ENCODE measurements around the gene S100P.
"Not testable (repeated sequence)": the region's sequence is repeated elsewhere in the genome, so short reads cannot be mapped to it uniquely, and the experiment has no call there.

Gene S100P

GRCh38 chr4:6693231-6694176 lies at the start of gene S100P:
Gene S100P, plus strand, starts transcription at chr4:6693878. Its CDS starts 55 bp downstream, at chr4:6693933.
- DNase-seq: no peak

- DNase-seq: no peak
Measured at GRCh38 chr4:6644792-6645530, 48.7 kb upstream of the S100P start.

- no peak for DNase-seq
Measured at GRCh38 chr4:6647169-6647568, 46.5 kb upstream of the S100P start.

DNA sequence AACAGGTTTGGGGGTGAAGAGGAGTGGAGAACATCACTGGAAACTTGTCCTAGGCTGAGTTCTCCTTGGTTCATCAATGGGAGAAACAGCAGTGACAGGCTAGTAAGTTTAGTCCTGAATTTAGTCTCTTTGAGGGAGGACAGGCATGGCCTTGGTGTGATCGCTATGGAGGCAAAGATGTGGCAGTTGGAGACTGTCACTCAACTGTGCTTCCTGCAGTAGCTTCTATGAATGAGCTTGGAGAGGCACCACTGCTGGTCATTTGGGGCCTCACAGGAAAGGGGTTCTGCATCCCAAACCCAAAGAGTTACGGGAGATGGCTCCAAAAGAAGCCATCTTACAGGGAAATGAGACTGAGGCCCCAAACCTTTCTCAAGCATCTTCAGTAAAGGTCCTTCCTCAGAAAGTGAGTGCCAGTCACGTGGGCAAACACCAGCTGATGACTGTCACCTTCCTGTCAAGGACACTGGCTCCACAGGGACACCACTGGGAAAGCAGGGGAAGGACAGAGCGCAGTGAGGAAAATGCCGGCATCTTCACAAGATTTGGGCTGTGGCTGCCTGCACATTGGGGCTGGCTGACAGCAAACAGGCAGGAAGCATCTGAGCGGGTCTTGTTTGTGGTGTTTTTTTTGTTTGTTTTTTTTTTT lies 46.0 kb upstream of the S100P start:
- DNase-seq: no peak

GRCh38 chr4:6649216-6649615 lies 44.5 kb upstream of the S100P start:
- DNase-seq: no peak

DNA sequence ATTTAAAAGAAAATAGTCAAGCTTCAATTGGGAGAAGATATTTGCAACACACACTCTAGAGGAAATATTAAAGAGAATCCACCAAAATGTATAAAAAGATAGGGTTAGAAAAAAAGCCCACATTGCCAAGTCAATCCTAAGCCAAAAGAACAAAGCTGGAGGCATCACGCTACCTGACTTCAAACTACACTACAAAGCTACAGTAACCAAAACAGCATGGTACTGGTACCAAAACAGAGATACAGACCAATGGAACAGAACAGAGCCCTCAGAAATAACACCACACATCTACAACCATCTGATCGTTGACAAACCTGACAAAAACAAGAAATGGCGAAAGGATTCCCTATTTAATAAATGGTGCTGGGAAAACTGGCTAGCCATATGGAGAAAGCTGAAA lies 39.5 kb upstream of the S100P start:
- not testable (repeated sequence) for DNase-seq

- not testable (repeated sequence) for DNase-seq
Measured at GRCh38 chr4:6655291-6655690, 38.4 kb upstream of the S100P start.

GRCh38 chr4:6655924-6656323 lies 37.8 kb upstream of the S100P start:
- DNase-seq: no peak

DNA sequence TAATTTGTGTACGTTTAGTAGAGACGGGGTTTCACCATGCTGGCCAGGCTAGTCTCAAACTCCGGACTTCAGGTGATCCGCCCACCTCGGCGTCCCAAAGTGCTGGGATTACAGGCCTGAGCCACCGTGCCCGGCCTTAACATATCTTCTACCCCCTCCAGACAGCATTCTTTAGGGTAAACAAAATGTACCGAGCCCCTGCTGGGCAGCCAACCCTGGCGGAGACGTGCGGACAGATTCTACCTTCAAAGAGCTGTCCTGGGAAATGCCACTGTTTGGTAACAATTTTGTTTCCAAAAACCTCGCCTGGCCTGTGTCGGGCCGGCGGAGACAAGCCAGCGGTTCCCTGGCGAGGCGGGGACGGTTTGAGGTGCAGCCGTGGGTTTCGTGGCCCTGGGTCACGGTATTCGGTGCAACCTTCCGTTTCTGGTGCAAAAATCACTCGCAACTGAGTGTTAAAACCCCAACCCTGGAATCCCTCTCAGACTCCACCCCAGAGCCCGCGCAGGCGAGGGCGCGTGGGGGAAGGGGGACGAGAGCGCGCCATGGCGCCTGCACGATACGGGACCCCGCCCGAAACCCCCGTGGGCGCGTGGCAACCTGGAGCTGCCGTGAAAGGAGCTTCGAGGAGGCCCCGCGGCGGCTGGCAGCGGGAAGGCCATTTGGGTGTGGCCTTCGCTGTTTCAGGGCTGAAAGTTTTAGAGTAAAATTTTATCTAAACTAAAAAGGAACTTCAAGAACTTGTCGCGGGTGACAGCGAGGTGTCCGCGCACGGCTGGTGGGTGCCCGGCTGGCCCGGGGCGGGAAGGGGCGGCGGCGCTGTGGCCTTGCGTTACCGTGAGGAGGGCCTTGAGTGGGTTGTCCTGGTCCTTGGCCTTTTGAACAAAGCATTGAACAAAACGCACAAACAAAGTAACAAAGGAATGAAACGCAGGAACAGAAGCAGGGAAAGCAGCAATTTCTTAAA lies 36.2 kb upstream of the S100P start:
- no peak for DNase-seq

GRCh38 chr4:6658209-6658595 lies 35.5 kb upstream of the S100P start:
- DNase-seq: no peak

DNA sequence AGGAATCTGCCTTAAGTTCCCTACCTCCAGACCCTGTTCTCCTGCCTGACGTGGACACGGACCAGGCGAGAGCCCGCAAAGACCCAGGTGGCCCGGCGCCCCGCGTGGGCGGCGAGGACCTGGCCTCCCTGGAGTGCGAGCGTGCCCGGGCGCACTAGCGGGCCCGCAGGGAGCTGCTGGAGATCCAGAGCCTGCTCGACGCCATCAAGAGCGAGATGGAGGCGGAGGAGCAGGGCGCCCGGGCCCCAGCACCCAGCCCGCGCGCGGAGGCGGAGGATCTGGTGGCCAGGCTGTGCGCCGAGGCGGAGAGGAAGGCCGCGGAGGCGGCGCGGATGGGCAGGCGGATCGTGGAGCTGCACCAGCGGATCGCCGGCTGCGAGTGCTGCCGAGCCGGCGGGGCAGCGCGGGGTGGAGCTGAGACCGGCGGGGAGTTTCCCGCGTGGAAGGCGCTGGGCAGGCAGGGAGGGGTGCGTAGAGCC lies 35.0 kb upstream of the S100P start:
- peak; percentile 44 for DNase-seq

GRCh38 chr4:6659897-6660296 lies 33.8 kb upstream of the S100P start:
- no peak for DNase-seq

DNA sequence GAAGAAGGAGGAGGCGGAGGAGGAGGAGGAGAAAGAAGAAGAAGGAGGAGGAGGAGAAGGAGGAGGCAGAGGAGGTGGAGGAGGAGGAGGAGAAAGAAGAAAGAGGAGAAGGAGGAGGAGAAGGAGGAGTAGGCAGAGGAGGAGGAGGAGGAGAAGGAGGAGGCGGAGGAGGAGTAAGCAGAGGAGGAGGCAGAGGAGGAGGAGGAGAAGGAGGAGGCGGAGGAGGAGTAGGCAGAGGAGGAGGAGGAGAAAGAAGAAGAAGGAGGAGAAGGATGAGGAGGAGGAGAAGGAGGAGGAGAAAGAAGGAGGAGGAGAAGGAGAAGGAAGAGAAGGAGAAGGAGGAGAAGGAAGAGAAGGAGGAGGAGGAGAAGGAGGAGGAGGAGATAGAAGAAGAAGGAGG lies 33.2 kb upstream of the S100P start:
- DNase-seq: no peak

GRCh38 chr4:6662591-6662990 lies 31.1 kb upstream of the S100P start:
- DNase-seq: no peak

DNA sequence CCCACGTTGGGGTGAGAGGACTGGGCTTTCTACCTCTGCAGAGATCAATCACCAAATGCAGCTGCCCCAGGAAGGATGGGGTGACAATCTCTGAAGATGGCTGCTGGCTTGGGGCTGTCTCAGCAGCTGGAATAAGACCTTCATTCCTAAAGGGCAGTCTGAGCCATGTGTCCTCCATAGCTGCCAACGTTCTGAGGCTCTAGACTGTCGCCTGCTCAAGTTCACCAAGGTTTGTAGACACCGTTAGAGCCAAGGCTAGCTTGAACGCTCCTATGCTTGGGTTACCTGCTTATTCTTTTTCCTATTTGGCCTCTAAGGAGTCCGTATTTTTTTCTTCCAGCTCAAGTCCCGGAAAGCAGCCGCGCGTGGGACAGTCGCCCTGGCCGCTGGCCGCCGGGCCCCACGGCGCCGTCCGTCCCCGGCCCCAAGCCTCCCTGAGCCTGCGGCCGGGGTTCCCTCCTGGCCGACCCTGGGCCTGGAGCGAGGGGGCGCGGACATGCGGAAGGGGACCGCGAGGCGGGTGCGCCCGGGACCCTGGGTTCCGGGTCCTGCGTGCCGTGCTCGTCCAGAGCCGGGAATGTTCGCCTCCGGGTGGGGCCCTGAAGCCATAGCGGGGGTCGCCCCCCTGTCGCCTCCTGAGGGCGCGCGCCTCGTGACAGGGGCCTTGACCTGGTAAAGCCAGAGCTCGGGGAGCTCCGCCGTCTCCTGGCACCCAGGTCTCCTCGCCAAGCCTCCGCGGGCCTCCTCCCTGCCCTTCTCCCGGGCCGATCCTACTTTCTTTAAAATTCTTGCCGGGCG lies 29.9 kb upstream of the S100P start:
- no peak for DNase-seq

GRCh38 chr4:6665320-6665654 lies 28.4 kb upstream of the S100P start:
- DNase-seq: no peak

DNA sequence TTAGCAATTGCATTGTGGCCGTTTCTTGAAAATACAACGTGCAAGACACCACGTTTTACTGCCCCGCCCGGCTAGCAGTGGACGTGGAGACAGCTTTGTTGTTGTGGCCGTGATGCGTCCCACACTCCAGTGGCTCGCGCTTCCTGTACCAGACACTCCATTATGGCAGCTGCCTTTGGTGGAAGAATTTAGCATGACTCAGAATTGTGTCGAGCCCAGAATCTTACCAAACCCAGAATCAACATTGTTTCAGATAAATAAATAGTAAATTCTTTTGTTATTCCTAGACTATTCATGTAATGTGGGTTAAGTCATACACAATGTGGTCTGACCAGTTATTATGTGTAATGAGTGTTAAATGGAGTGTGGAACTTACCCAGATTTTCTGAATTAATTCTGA lies 25.3 kb upstream of the S100P start:
- no peak for DNase-seq

DNA sequence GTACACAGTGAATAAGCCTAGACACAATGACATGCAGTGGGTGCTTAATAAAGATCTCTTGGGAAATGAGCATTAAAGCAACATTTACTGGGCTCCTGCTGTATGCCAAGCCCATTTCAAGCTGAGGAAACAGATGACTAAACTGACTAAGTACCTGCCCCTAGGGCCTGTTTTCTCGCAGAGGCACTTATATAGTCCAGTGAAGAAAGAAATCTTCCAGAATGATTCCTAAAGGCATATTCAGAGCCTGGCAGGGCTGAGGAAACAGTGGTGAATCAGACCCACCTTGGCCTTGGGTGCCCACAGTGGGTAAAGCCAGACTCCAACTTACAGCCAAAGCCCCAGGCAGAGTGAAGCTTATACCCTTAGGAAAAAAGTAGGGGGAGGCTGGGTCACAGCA lies 22.0 kb upstream of the S100P start:
- DNase-seq: no peak

- no peak for DNase-seq
Measured at GRCh38 chr4:6672131-6672530, 21.5 kb upstream of the S100P start.

- DNase-seq: not testable (repeated sequence)
Measured at GRCh38 chr4:6672541-6673190, 21.0 kb upstream of the S100P start.

GRCh38 chr4:6673191-6673659 lies 20.5 kb upstream of the S100P start:
- DNase-seq: peak; percentile 63
